Measurements from ENCODE around the gene SLC13A4.
"Not testable (repeated sequence)": the region's sequence is repeated elsewhere in the genome, so short reads cannot be mapped to it uniquely, and the experiment has no call there.

Gene SLC13A4

GRCh38 chr7:135662373-135663114 lies 65.4 kb downstream of the SLC13A4 start, which contains the start of gene STMP1:
TSS of gene STMP1 (plus strand) at chr7:135662514.
- DNase-seq (ENCODE audit: low spot score) = peak; percentile 91

- DNase-seq (ENCODE audit: low spot score) = no peak
Observed at GRCh38 chr7:135662123-135662372, 65.9 kb downstream of the SLC13A4 start.

- DNase-seq (ENCODE audit: low spot score) = no peak
Observed at GRCh38 chr7:135661311-135662122, 66.5 kb downstream of the SLC13A4 start.

- DNase-seq (ENCODE audit: low spot score) = no peak
Observed at GRCh38 chr7:135659159-135659846, 68.7 kb downstream of the SLC13A4 start.

- DNase-seq (ENCODE audit: low spot score) = no peak
Observed at GRCh38 chr7:135658564-135658963, 69.4 kb downstream of the SLC13A4 start.

GRCh38 chr7:135653340-135654080 lies 74.5 kb downstream of the SLC13A4 start:
- no peak for DNase-seq (ENCODE audit: low spot score)

- peak; percentile 59 for DNase-seq (ENCODE audit: low spot score)
Observed at GRCh38 chr7:135650831-135651573, 77.0 kb downstream of the SLC13A4 start.

- no peak for DNase-seq (ENCODE audit: low spot score)
Observed at GRCh38 chr7:135648235-135648634, 79.8 kb downstream of the SLC13A4 start.

GRCh38 chr7:135647755-135648154 lies 80.2 kb downstream of the SLC13A4 start:
- DNase-seq (ENCODE audit: low spot score) = no peak

- no peak for DNase-seq (ENCODE audit: low spot score)
Observed at GRCh38 chr7:135645296-135645904, 82.6 kb downstream of the SLC13A4 start.

GRCh38 chr7:135644729-135645128 lies 83.3 kb downstream of the SLC13A4 start:
- DNase-seq (ENCODE audit: low spot score) = no peak

GRCh38 chr7:135644154-135644553 lies 83.8 kb downstream of the SLC13A4 start:
- DNase-seq (ENCODE audit: low spot score) = no peak

GRCh38 chr7:135639690-135640089 lies 88.3 kb downstream of the SLC13A4 start:
- not testable (repeated sequence) for DNase-seq (ENCODE audit: low spot score)

GRCh38 chr7:135634191-135634878 lies 93.7 kb downstream of the SLC13A4 start:
- no peak for DNase-seq (ENCODE audit: low spot score)

Data from hepatic stellate cell (primary cell).